Amniotic epithelial cell (primary cell): ENCODE measurements around the gene ANKRD18A.
"Not testable (repeated sequence)": the region's sequence is repeated elsewhere in the genome, so short reads cannot be mapped to it uniquely, and the experiment has no call there.

ENCODE experiments used
- DNase-seq: peaks from one replicate; pipeline ENCODE4 v3.0.0-alpha.2; 2010; ENCODE audit warnings: low read depth

The ANKRD18A gene

GRCh38 chr9:38626006-38626405 is 5.6 kb upstream of the ANKRD18A start:
- DNase-seq, result no peak

GRCh38 chr9:38622951-38623350 is 2.6 kb upstream of the ANKRD18A start:
- DNase-seq, result no peak

DNA sequence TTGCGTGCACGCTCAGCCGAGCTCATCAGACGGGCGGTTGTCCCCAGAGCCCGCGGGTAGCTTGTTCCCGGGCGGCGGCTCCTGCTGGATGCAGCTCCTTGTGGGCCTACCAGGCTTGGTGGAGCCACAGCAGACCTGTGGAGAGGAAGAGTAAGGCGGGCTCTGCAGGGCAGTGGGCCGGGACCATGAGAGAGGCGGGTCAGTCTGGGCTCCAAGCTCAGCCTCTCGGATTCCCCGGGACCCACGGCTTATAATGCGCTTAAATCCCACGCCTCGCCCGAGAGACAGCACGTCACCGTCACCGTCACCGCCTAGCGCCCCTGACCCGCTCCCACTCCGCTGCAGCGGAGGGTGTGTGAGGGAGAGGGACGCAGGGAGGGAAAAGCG is 1.9 kb upstream of the ANKRD18A start:
- DNase-seq, result no peak

GRCh38 chr9:38621434-38622287 is 1.3 kb upstream of the ANKRD18A start:
- no peak for DNase-seq

DNA sequence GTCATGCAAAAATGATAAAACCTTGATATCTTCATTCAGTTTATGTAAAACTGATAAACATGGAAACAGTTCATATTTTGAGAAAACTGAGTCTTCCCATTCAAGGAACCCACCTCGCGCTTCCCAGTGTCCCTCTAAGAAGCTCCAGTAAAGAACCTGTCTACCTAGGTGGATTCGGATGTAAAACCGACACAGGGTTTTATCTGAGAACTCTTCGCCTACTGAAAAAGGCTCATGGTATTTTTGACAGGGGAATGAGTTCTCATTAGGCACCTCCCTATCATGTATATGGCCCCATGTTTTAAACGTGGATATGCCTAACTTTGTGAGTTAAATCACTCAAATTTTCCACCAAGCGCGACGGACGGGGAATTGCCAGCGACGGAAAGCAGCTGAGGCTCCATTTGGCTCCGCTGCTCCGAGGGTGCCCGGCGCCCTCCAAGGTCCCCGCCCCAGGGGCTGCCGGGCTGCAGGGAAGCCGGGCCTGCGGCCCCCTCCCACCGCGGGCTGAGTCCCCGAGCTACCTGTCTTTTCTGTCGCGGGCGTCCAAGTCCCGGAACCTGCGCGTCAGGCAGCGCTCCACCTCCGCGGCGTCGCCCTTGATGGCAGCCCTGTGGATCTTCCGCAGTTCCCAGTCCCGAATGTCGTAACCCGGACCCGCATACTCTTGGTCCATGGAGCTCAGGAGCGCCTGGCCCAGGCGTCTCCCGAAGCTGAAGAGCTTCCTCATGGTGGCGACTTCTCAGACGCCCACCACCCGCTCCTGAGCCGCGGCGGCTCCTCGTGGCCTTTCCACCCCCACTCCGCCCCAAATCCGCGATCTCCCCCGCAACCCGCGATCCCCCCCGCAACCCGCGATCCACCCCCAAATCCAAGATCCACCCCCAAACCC is 594 bp downstream of the ANKRD18A start:
- no peak for DNase-seq

- peak; percentile 66 for DNase-seq
Measured at GRCh38 chr9:38598029-38598745, 22.2 kb downstream of the ANKRD18A start.

DNA sequence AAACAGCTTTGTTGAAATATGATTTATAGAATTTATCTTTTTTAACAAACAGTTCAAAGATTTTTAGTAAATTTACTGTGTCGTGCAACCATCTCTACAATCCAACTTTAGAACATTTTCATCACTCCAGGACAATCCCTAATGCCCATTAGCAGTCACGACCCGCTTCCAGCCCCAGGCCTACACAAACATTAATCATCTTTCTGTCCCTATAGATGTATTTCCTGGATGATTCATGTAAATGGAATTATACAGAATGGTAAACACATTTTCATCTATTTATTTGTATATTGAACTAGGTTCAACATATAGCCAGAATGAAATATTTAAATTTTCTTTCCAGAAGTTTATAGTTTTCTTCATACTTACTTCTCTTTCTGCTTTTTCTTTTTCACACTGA is 25.3 kb downstream of the ANKRD18A start:
- DNase-seq, result not testable (repeated sequence)

- peak; percentile 69 for DNase-seq
Measured at GRCh38 chr9:38591346-38592063, 28.9 kb downstream of the ANKRD18A start.

DNA sequence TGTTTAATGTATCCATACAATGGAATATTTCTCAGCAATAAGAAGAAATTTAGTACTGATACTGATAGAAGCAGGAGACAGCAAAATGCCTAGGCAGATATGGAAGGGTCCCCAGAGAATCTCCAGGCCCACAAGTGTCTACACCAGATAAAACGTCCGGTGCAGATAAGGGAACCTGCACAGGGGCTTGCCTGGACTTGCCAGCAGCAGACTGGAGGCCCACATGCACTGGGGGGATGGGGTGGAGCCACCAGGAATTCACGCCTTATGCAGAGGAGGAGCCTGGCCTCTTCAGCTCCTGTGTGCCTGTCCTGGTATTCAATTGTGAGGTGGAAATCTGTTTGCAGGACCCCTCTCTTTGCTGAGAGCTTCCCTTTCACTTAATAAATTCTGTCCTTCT is 36.6 kb downstream of the ANKRD18A start:
- DNase-seq, result not testable (repeated sequence)

DNA sequence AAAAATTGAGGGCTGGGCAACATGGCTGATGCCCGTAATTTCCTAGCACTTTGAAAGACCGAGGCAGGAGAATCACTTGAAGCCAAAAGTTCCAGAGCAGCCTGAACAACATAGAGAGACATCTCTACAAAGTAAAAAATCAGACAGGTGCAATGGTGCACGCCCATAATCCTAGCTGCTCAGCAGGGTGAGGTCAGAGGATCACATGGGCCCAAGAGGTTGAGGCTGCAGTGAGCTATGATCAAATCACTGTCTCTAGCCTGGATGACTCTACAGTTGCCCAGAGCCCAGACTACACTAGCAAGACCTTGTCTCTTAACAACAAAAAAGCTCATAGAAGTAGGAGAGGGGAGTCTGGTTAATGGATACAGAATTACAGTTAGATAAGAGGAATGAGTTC is 40.3 kb downstream of the ANKRD18A start:
- DNase-seq, result not testable (repeated sequence)

DNA sequence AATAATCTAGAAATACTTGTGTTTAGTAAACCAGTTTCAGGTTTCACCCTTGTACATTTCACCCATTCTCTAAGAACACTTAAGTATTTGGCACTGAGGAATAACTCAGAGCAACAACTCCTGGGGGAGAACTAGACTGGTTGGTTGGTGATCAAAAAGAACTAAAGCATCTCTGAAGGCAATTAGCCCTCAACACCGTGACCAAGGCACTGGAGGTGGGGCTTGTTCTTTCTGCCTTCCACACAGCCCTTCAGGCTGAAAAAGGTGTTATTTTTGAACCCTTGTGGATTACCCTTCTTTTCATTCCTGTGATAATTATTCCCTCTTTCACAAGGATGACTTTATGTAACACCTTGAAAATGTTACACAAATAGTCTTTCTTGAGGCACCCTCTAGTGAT is 44.2 kb downstream of the ANKRD18A start:
- not testable (repeated sequence) for DNase-seq

DNA sequence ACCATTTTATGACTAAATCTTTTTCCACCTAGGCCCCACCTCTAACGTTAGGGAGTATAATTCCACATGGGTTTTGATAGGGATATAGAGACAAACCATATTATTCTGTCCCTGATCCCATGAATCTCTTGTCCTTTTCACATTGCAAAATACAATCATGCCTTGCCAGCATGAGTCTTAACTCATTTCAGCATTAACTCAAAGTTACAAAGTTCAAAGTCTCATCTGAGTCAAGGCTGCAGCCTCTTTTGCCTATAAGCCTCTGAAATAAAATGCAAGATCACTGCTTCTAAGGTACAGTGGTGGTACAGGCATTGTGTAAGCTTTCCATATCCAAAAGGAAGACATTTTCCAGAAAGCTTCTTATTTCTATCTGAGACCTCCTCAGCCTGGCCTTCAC is 54.3 kb downstream of the ANKRD18A start:
- DNase-seq, result not testable (repeated sequence)

GRCh38 chr9:38565178-38565577 is 55.2 kb downstream of the ANKRD18A start:
- not testable (repeated sequence) for DNase-seq

- DNase-seq, result not testable (repeated sequence)
Measured at GRCh38 chr9:38563911-38564310, 56.5 kb downstream of the ANKRD18A start.

DNA sequence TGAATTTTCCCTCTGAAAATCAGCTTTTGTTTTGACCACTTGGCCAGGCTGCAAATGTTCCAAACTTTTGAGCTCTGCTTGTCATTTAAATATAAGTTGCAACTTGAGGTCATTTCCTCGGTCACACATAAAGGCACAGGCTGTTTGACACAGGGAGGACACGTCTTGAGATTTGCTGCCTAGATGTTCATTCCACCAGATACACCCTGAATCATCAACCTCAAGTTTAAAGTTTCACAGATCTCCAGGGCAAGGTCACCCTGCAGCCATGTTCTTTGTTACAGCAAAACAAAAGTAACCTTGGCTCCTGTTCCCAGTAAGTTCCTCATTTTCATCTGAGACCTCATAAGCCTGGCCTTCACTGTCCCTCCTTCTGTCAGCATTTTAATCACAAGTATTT is 59.3 kb downstream of the ANKRD18A start:
- not testable (repeated sequence) for DNase-seq

GRCh38 chr9:38559172-38559571 is 61.2 kb downstream of the ANKRD18A start:
- not testable (repeated sequence) for DNase-seq

GRCh38 chr9:38557746-38558145 is 62.6 kb downstream of the ANKRD18A start:
- DNase-seq, result not testable (repeated sequence)

DNA sequence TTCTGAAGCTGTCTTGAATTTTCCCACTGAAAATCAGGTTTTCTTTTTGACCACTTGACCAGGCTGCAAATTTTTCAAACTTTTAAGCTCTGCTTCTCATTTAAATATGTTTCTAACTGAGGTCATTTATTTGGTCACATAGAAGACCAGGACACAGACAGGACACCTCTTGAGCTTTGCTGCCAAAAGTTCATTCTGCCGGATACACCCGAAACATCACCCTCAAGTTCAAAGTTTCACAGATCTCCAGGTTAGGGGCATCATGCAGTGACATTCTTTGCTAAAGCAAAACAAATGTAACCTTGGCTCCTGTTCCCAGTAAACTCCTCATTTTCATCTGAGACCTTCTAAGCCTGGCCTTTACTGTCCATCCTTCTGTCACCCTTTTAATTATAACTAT is 65.4 kb downstream of the ANKRD18A start:
- DNase-seq, result not testable (repeated sequence)

DNA sequence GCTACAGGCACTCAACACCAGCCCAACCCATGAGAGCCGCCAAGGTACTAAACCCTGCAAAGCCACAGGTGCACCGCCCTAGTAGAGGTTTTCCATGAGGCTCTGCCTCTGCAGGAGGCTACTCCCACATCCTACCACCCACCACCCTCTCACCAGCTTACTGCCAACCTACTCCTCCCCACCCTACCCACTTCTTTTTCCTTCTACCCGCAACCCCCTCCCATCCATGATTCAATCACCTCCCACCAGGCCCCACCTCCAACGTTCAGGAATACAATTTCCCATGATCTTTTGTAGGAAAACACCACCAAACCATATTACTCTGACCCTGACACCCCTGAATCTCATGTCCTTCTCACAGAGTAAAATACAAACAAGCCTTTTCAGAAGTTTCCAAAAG is 67.4 kb downstream of the ANKRD18A start:
- not testable (repeated sequence) for DNase-seq

DNA sequence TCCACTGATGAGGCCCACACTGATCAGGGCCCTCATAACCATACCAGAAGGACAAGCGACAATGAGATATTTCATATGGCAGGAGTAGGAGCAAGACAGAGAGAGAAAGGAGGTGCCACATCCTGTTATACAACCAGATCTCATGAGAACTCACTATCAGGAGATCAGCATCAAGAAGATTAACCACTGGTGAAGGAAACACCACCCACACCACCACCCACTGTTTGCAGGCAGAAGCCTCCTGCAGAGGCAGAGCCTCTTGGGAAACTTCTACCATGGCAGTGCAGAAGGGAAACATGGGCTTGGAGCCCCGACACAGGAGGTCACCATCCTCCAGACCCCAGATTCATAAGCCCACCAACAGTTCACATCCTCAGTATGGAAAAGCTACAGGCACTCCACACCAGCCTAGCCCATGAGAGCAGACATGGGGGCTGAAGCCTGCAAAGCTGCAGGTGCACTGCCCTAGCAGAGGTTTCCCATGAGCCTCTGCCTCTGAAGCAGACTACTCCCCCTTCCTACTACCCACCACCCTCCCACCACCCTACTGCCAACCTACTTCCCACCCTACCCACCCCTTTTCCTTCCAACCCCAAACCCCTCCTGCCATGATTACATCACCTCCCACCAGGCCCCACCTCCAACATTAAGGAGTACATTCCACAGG is 73.8 kb downstream of the ANKRD18A start:
- not testable (repeated sequence) for DNase-seq

- peak; percentile 93 for DNase-seq
Measured at GRCh38 chr9:38540535-38540934, 79.9 kb downstream of the ANKRD18A start.
